ENCODE data around the gene UNC45B.

The UNC45B gene

DNA sequence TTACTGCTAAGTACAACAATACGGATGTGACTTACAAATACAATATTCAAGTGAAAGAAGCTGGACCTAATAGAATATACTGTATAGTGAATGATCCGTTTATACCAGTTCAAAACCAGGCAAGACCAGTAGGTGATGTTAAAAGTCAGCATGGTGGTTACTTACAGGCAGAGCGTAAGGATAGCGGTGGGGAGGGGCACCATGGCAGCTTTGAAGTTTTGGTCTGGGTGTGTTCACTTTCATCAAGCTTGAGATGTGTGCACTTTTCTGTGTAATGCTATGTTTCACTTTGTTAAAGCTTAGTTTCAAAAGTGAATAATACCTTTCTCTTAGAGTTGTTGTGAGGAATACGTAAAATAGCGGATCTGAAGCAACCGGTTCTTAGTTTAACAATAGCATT lies 63.1 kb downstream of the UNC45B start:
- TF ChIP-seq, protein P1, sequence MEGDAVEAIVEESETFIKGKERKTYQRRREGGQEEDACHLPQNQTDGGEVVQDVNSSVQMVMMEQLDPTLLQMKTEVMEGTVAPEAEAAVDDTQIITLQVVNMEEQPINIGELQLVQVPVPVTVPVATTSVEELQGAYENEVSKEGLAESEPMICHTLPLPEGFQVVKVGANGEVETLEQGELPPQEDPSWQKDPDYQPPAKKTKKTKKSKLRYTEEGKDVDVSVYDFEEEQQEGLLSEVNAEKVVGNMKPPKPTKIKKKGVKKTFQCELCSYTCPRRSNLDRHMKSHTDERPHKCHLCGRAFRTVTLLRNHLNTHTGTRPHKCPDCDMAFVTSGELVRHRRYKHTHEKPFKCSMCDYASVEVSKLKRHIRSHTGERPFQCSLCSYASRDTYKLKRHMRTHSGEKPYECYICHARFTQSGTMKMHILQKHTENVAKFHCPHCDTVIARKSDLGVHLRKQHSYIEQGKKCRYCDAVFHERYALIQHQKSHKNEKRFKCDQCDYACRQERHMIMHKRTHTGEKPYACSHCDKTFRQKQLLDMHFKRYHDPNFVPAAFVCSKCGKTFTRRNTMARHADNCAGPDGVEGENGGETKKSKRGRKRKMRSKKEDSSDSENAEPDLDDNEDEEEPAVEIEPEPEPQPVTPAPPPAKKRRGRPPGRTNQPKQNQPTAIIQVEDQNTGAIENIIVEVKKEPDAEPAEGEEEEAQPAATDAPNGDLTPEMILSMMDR (IDR thresholded peaks at IDR 0.05; ENCODE audit: low read depth, low read length), result no peak
- H3K4me3 ChIP-seq (ENCODE audit: low read depth, low read length), result no peak overlapping the region

DNA sequence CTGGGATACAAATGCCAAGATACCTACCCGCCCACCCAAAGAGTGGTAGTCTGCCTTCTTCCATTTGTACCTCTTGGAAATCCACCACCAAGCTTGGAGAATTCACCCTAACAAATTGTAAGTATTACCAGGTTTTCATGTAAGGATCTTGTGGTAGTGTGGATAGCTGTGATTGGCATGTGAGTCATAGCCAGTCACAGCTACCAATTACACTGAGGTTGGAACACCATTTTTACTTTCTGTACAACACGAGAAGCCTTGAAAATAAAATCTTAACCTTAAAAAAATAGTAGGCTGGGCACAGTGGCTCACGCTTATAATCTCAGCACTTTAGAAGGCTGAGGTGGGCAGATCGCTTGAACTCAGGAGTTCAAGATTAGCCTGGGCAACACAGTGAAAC lies 65.1 kb downstream of the UNC45B start:
- TF ChIP-seq, protein P1 (IDR thresholded peaks at IDR 0.05; ENCODE audit: low read depth, low read length), result no peak
- H3K4me3 ChIP-seq (ENCODE audit: low read depth, low read length), result no peak overlapping the region

DNA sequence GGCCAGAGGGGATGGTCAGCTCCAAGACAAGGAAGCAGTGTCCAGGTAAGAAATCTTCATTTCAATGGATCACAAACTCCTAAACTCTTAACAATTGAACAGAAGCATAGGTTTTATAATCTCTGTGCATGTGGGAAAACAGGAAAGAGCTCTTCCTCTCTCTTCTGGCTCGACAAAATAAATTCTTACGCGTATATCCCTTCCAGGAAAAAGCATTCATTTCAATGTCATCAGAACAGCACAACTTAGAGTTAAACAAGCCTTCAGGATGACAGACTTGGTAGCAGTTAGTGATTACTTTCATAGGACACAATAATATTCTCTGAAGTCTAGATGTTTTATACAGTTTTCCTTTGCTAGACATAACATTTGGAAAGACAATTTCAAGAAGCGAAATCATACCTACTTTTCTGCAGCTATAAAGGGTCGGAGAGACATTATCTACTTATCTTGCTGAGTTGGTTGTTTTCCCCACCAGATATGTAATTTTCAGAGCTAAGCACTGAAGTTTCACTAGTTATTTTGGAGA lies 65.9 kb downstream of the UNC45B start:
- TF ChIP-seq, protein P1 (IDR thresholded peaks at IDR 0.05; ENCODE audit: low read depth, low read length), result no peak

DNA sequence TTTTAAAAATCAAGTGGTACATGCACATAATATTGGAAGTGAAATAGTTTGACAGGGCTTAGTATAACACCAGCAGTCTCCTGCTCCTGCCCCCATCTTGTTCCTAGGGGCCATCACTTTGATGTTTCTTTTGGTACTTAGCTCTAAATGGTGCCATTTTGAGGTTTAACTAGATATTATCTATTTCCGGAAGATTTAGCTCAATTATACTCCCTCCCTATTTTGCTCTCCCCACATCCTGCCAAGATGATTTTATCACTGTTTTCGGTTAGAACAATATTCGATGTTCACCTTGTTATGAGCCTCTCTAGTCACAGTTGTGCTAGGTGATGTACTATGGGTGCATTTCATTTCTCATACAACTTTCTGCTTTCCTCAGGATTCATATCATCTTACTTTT lies 66.6 kb downstream of the UNC45B start:
- TF ChIP-seq, protein P1 (IDR thresholded peaks at IDR 0.05; ENCODE audit: low read depth, low read length), result no peak
- no peak overlapping the region for H3K4me3 ChIP-seq (ENCODE audit: low read depth, low read length)

More for the DNA sequence above, 65.9 kb downstream of the UNC45B start:
- H3K4me3 ChIP-seq (ENCODE audit: low read depth, low read length), result no peak overlapping the region

DNA sequence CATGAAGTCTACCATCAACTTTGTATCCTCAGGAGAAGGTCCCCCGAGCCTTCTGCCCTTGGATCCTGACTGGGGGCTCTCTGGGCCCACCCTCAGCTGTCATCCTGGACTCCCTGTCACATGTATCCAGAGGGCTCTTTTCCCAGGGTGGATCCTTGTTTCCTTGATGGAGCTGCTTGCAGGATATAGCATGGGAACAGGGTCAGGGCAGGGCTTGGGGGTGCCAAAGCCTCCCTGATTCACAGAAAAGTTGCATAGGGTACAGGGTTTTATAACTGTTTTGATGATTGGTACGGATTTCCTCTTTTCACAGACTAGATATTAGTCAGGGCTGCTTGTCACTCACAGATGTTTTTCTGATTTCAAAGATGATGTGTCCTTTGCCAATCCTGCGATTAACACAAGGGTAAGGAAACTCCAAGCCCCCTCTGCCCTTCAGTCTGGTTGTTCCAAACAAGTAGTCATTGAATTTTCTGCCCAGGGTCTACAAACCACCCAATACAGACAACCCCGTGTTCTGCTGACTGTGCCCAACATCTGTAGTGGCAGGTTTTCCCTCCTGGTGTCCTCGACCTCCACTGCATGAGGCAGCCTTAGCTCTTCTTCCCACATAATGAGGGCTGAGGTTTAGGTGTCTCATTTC lies 67.1 kb downstream of the UNC45B start:
- H3K4me3 ChIP-seq (ENCODE audit: low read depth, low read length), result no peak overlapping the region
- TF ChIP-seq, protein P1 (IDR thresholded peaks at IDR 0.05; ENCODE audit: low read depth, low read length), result no peak

DNA sequence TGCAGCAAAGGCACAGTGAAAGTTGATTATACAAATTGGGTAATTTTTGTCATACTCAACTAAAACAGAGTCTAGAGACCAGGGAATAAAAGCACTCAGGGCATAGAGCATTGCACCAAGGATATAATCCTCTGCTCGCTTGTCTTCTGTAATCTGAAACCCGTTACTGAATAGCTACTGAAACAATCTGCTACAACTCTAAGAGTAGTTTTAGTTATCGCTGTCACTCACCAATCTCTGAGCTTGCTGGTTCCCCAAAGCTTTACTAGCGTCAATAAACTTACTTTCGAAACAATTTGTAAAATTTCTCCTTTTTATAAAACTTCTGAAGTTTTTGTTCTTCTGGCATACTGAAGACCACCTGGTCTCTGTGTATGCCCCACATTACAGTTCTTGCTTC lies 69.5 kb downstream of the UNC45B start:
- TF ChIP-seq, protein P1 (IDR thresholded peaks at IDR 0.05; ENCODE audit: low read depth, low read length), result no peak
- no peak overlapping the region for H3K4me3 ChIP-seq (ENCODE audit: low read depth, low read length)

DNA sequence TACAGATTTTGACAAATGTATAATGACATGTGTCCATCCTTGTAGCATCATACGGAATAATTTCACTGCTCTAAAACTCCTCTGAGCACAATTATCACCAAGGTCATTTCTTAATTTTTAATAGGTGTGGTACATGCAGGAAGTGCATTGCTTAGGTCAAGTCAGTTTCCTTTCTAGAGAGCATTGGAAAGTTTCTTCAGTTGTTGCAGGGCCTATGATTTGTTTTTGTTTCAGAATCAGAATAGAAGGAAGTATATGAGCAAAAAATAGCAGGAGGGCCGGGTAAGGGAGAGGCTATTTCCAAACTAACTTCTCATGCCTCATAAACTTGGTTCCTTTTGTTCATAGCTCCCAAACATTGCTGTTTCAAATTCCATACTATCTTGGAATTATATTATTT lies 71.3 kb downstream of the UNC45B start:
- H3K4me3 ChIP-seq (ENCODE audit: low read depth, low read length), result no peak overlapping the region
- TF ChIP-seq, protein P1 (IDR thresholded peaks at IDR 0.05; ENCODE audit: low read depth, low read length), result no peak
